Progenitor cell of endocrine pancreas (in vitro differentiated cells): ENCODE measurements around the gene ATXN1. TPM values are rescaled to one million over a fixed set of nuclear protein-coding genes. Genes with fewer than 3 reads are reported as not detected.

Experiments used
- DNase-seq: peaks from one replicate; pipeline ENCODE4 v3.0.0; 2021; ENCODE audit warnings: low spot score; ENCODE audit not compliant: unreplicated experiment
- H3K27ac Mint-ChIP-seq: 2 replicates; pipeline ENCODE4 v1.8.0; 2021; ENCODE audit warnings: mild to moderate bottlenecking, moderate library complexity, mixed read lengths
- H3K27me3 Mint-ChIP-seq: 2 replicates; pipeline ENCODE4 v1.8.0; 2021; ENCODE audit warnings: mixed read lengths
- H3K36me3 Mint-ChIP-seq: 2 replicates; pipeline ENCODE4 v1.8.0; 2022; ENCODE audit warnings: mixed read lengths; ENCODE audit not compliant: insufficient read depth
- H3K4me1 Mint-ChIP-seq: 2 replicates; pipeline ENCODE4 v1.8.0; 2021; ENCODE audit warnings: low read depth, mixed read lengths
- H3K4me3 Mint-ChIP-seq: 2 replicates; pipeline ENCODE4 v1.8.0; 2021; ENCODE audit warnings: low read depth, mild to moderate bottlenecking, moderate library complexity, mixed read lengths
- H3K9me3 Mint-ChIP-seq: 2 replicates; pipeline ENCODE4 v1.8.0; 2021; ENCODE audit warnings: low read depth, mixed read lengths
- CTCF ChIP-seq: fragments of 200-600 bp; sonication (generic); IDR thresholded peaks from one replicate; pipeline ENCODE4 v1.5.0; 2021; ENCODE audit warnings: antibody characterized with exemption, mild to moderate bottlenecking; ENCODE audit not compliant: unreplicated experiment
- total RNA-seq: library from RNA; stranded (reverse); gene quantifications from 2 replicates; pipeline ENCODE4 v1.2.1, GENCODE V29; 2021

ATXN1 gene
- total RNA-seq, 1 donor from 2014 or later = 35.8 TPM

- Mint-ChIP-seq H3K27me3 (no peaks in the 10 kb centered on the region), H3K4me3 (no peak overlapping the region)
- no peak for DNase-seq
Observed at GRCh38 chr6:16746401-16746800, 14.9 kb downstream of the ATXN1 start.

GRCh38 chr6:16743664-16744210 lies 17.5 kb downstream of the ATXN1 start:
- peaks cover 41% of the 10 kb centered on the region for H3K4me1 Mint-ChIP-seq
- no peak for DNase-seq
- no peak overlapping the region for H3K27ac Mint-ChIP-seq
- H3K27me3 Mint-ChIP-seq = no peaks in the 10 kb centered on the region
- peaks cover 3% of the 10 kb centered on the region for H3K36me3 Mint-ChIP-seq
- no peak for TF ChIP-seq CTCF
- no peak overlapping the region for H3K4me3 Mint-ChIP-seq
- no peaks in the 10 kb centered on the region for H3K9me3 Mint-ChIP-seq

More at GRCh38 chr6:16746401-16746800, 14.9 kb downstream of the ATXN1 start:
- no peaks in the 10 kb centered on the region for H3K9me3 Mint-ChIP-seq
- peaks cover 38% of the 10 kb centered on the region for H3K4me1 Mint-ChIP-seq
- H3K36me3 Mint-ChIP-seq = peaks cover 12% of the 10 kb centered on the region
- no peak for TF ChIP-seq CTCF
- H3K27ac Mint-ChIP-seq = no peak overlapping the region

- Mint-ChIP-seq H3K36me3 (peaks cover 3% of the 10 kb centered on the region), H3K27ac (no peak overlapping the region), H3K4me1 (peaks cover 33% of the 10 kb centered on the region), H3K9me3 (no peaks in the 10 kb centered on the region), H3K4me3 (no peak overlapping the region), H3K27me3 (no peaks in the 10 kb centered on the region)
- no peak for DNase-seq
- no peak for TF ChIP-seq CTCF
Observed at GRCh38 chr6:16742116-16742515, 19.1 kb downstream of the ATXN1 start.

- H3K27me3 Mint-ChIP-seq = no peaks in the 10 kb centered on the region
- no peak overlapping the region for H3K27ac Mint-ChIP-seq
- H3K9me3 Mint-ChIP-seq = no peaks in the 10 kb centered on the region
- no peak overlapping the region for H3K4me3 Mint-ChIP-seq
- H3K36me3 Mint-ChIP-seq = peaks cover 3% of the 10 kb centered on the region
- H3K4me1 Mint-ChIP-seq = peaks cover 32% of the 10 kb centered on the region
- TF ChIP-seq CTCF = no peak
- DNase-seq = no peak
Observed at GRCh38 chr6:16741112-16742016, 19.9 kb downstream of the ATXN1 start.

GRCh38 chr6:16740097-16740496 lies 21.2 kb downstream of the ATXN1 start:
- no peak overlapping the region for H3K27ac Mint-ChIP-seq
- no peak for DNase-seq
- no peak for TF ChIP-seq CTCF
- no peaks in the 10 kb centered on the region for H3K27me3 Mint-ChIP-seq
- no peak overlapping the region for H3K4me3 Mint-ChIP-seq
- H3K9me3 Mint-ChIP-seq = no peaks in the 10 kb centered on the region
- H3K4me1 Mint-ChIP-seq = peaks cover 32% of the 10 kb centered on the region
- peaks cover 3% of the 10 kb centered on the region for H3K36me3 Mint-ChIP-seq
